ENCODE measurements around the gene KDM1B.
"Not testable (repeated sequence)": the region's sequence is repeated elsewhere in the genome, so short reads cannot be mapped to it uniquely, and the experiment has no call there.

Gene KDM1B

DNA sequence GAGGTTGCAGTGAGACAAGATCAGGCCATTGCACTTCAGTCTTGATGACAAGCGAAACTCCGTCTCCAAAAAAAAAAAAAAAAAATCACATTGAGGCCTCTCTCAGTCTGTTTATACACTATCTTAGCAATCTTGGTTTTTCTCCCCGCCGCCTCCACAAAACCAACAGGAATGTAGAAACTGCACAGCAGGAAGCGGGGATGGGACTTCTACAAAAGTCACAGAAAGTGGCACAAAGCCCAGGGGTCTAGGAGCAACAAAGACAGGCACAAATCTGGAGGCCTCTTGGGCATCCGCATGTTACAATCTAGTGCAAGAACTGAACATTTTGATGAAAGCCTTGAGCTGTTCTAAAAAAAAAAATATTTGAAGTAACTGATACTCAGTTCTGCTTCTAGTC, 48.6 kb downstream of the KDM1B start:
- DNase-seq, result no peak

- DNase-seq, result no peak
These were observed 49.5 kb downstream of the KDM1B start for GRCh38 chr6:18204691-18205090.

DNA sequence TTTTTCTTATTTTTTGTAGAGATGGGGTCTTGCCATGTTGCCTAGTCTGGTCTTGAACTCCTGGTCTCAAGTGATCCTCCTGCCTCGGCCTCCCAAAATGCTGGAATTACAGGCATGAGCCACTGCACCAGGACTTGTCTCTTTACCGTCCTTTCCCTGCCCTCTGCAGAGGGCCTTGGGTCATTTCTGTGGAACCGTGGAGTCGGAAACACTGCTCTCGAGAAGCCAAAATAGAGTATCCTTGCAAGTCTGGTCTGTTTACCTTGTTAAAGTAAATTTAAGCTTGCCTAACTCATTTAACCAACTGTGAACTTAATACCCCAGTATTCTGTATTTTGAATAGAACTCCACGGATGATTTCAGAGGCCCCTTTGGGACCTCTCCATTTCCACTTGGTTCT, 51.4 kb downstream of the KDM1B start:
- no peak for DNase-seq

DNA sequence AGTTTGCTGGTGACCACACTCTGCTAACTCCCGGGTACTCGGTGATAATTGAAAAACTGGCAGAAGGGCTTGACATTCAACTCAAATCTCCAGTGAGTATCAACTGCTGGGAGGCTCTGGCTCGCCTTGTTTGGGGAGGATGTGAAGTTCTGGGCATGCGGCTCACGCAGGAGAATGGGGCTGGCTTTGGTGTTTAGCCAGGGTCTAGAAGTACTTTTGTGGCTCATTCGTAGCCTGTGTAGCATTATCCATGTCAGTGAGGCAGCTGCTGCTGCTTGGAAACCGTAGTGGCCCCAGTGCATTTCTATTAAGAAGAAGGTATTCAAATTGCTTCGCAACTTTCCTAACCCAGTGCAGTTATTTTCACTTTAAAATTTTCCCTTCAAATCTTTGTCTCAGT, 52.2 kb downstream of the KDM1B start:
- DNase-seq, result no peak

- no peak for DNase-seq
These were observed 52.7 kb downstream of the KDM1B start for GRCh38 chr6:18207949-18208348.

DNA sequence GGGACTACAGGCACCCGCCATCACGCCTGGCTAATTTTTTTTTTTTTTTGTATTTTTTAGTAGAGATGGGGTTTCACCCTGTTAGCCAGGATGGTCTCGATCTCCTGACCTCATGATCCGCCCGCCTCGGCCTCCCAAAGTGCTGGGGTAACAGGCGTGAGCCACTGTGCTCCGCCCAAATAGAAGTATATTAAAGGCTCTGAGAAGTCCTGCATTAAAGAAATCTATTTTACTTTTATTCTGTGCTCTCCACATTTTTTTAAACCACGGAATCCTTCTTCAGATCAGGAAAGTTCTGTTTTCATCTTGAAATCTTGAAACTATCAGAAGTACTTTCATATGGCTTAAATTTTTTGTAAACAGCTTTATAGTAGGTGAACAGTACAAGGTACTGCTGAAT, 53.6 kb downstream of the KDM1B start:
- DNase-seq, result not testable (repeated sequence)

DNA sequence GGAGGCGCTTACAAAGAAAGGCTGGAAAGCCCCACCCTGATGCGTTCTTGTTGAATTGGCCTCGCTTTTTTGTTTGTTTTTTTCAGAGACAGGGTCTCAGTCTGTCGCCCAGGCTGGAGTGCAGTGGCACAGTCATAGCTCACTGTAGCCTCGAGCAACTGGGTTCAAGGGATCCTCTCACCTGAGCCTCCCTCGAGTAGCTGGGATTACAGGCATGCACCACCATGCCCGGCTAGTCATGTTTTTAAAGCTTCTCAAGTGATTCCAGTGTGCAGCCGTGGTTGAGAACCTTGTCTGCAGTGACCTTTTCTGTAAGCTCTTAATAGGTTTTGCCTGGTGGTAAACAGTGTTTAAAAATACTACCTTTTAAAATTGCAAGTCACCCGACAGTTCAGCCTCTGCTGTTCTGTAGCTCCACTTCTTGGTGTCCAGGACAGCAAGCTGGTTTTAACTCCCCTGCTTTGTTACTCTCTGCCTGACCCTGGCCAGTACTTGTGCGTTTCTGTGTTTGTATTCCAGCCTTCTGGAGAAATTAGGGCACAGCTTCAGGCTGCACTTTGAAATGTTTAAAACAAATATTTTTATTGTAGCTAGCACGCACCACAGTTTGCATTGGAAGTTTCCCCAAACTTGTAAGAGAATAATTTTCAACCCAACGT, 54.4 kb downstream of the KDM1B start:
- DNase-seq, result no peak

DNA sequence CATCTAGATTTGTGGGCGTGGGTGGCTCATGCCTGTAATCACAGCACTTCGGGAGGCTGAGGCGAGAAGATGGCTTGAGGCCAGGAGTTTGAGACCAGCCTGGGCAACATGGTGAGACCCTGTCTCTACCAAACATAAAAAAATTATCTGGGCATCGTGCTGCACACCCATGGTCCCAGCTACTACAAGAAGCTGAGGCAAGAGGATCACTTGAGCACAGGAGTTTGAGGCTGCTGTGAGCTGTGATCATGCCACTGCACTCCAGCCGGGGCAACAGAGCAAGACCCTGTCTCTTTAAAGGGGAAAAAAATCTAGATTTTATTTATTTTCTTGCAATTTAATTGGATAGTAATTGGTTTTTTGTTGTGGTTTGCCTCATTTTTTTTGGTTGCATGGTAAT, 55.5 kb downstream of the KDM1B start:
- no peak for DNase-seq

DNA sequence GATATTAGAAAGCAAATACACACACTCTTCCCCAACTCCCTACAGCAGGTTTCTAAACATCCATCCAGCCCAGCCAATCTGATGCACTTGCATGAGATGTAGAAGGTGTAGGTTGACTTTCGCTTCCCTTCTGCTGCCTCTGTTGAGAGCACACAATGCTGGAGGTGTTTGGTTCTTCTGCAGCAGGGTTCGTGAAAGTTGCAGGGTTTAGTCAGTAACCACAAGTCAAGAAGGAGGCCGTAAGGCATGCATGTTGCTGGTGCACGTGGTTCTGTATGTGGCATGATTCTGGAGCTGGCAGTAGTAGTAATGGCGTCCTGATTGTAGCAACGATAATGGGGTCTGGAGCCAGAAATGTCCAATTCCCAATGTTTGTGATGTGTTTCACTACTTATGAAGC, 56.1 kb downstream of the KDM1B start:
- DNase-seq, result no peak

- DNase-seq, result no peak
These were observed 57.0 kb downstream of the KDM1B start for GRCh38 chr6:18212231-18212630.

GRCh38 chr6:18213439-18213838, 58.2 kb downstream of the KDM1B start:
- DNase-seq, result no peak

DNA sequence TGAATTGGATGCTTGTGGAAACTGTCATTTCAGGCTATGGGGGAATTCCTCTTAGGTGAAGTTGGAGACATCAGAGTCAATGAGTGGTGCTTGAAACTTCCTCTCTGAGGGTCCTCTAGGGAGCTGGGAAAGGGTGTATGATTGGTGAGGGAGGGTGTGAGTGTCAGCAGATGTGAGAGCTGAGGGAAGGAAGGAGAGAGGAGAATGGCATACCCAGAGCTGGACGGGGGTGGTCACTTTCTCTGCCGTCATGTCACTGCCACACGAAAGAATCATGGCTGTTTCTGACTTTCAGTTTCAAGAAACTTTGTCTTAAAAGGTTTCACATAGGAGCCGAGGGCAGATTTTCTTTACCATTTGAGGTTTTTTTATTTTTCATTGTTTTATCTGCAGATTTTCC, 58.8 kb downstream of the KDM1B start:
- no peak for DNase-seq

GRCh38 chr6:18215436-18215835, 60.2 kb downstream of the KDM1B start:
- no peak for DNase-seq

- DNase-seq, result no peak
These were observed 61.2 kb downstream of the KDM1B start for GRCh38 chr6:18216411-18216810.

GRCh38 chr6:18218233-18218632, 63.0 kb downstream of the KDM1B start:
- no peak for DNase-seq

GRCh38 chr6:18219591-18219990, 64.4 kb downstream of the KDM1B start:
- no peak for DNase-seq

GRCh38 chr6:18221288-18221615, 66.0 kb downstream of the KDM1B start:
- no peak for DNase-seq

GRCh38 chr6:18226451-18227105, 71.4 kb downstream of the KDM1B start:
- DNase-seq, result not testable (repeated sequence)

GRCh38 chr6:18227166-18227565, 71.9 kb downstream of the KDM1B start:
- not testable (repeated sequence) for DNase-seq

DNA sequence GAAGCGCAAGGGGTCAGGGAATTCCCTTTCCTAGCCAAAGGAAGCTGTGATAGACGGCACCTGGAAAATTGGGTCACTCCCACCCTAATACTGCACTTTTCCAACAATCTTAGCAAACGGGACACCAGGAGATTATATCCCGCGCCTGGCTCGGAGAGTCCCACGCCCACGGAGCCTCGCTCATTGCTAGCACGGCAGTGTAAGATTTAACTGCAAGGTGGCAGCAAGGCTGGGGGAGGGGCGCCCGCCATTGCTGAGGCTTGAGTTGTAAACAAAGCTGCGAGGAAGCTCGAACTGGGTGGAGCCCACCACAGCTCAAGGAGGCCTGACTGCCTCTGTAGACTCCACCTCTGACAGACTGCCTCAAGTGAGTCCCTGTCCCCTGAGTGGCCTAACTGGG, 73.4 kb downstream of the KDM1B start:
- not testable (repeated sequence) for DNase-seq

DNA sequence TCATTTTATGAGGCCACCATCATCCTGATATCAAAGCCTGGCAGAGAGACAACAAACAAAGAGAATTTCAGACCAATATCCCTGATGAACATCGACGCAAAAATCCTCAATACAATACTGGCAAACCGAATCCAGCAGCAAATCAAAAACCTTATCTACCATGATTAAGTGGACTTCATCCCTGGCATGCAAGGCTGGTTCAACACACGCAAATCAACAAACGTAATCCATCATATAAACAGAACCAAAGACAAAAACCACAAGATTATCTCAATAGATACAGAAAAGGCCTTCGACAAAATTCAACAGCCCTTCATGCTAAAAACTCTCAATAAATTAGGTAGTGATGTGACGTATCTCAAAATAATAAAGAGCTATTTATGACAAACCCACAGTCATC, 76.6 kb downstream of the KDM1B start:
- not testable (repeated sequence) for DNase-seq

GRCh38 chr6:18233770-18234169, 78.5 kb downstream of the KDM1B start:
- not testable (repeated sequence) for DNase-seq

GRCh38 chr6:18234564-18234963, 79.3 kb downstream of the KDM1B start:
- no peak for DNase-seq

DNA sequence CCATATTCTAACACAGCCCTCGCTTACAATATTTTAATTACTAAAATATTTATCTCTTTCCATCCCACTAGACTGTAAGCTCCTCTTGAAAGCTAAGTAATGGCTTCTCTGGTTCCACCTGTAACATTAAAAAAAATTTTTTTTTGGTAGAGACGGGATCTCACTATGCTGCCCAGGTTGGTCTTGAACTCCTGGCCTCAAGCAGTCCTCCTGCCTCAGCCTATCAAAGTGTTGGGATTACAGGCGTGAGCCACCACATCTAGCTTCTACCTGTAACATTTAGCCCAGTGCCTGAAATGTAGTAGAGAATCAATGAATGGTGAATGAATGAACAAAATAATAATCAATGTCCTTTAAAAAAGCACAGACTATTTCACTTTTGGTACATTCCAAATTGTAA, 80.3 kb downstream of the KDM1B start:
- no peak for DNase-seq

- DNase-seq, result no peak
These were observed 81.9 kb downstream of the KDM1B start for GRCh38 chr6:18237167-18237566.
